ENCODE data around the gene FSTL4.

FSTL4 gene

GRCh38 chr5:133638436-133638835, 26.1 kb upstream of the FSTL4 start:
- DNase-seq (no peak), ATAC-seq (ENCODE audit: insufficient read depth, low read depth) (no peak)
- TF ChIP-seq CTCF (IDR thresholded peaks at IDR 0.05; ENCODE audit: borderline replicate concordance, extremely low read depth, low read length, poor library complexity, severe bottlenecking) (no peak), EZH2 (IDR thresholded peaks at IDR 0.05; ENCODE audit: borderline replicate concordance, low read depth, low read length, severe bottlenecking) (no peak)
- Histone ChIP-seq H3K27ac (ENCODE audit: low read length) (no peak overlapping the region), H3K36me3 (ENCODE audit: insufficient read depth, low read length) (no peaks in the 10 kb centered on the region), H3K4me3 (ENCODE audit: low read depth in 1 of 2, low read length in 2 of 2) (no peak overlapping the region), H4K20me1 (ENCODE audit: insufficient read depth, low read length) (no peaks in the 10 kb centered on the region), H3K79me2 (ENCODE audit: insufficient read depth, low read length) (no peaks in the 10 kb centered on the region), H3K4me1 (ENCODE audit: insufficient read depth, low read length) (no peaks in the 10 kb centered on the region), H3K9ac (ENCODE audit: low read depth, low read length) (no peak overlapping the region), H2AFZ (ENCODE audit: low read depth, low read length) (no peak overlapping the region), H3K27me3 (ENCODE audit: insufficient read depth, low read length, poor library complexity) (peaks cover 25% of the 10 kb centered on the region), H3K9me3 (ENCODE audit: insufficient read depth, low read length, severe bottlenecking) (no peaks in the 10 kb centered on the region), H3K4me2 (ENCODE audit: insufficient read depth, low read length) (no peak overlapping the region)

GRCh38 chr5:133637206-133637605, 24.9 kb upstream of the FSTL4 start:
- H3K27ac ChIP-seq (ENCODE audit: low read length): no peak overlapping the region
- no peaks in the 10 kb centered on the region for H3K9me3 ChIP-seq (ENCODE audit: insufficient read depth, low read length, severe bottlenecking)
- no peak overlapping the region for H3K4me2 ChIP-seq (ENCODE audit: insufficient read depth, low read length)
- TF ChIP-seq EZH2 (IDR thresholded peaks at IDR 0.05; ENCODE audit: borderline replicate concordance, low read depth, low read length, severe bottlenecking): no peak
- no peak for TF ChIP-seq CTCF (IDR thresholded peaks at IDR 0.05; ENCODE audit: borderline replicate concordance, extremely low read depth, low read length, poor library complexity, severe bottlenecking)
- H3K27me3 ChIP-seq (ENCODE audit: insufficient read depth, low read length, poor library complexity): peaks cover 21% of the 10 kb centered on the region
- H3K9ac ChIP-seq (ENCODE audit: low read depth, low read length): no peak overlapping the region
- H3K4me3 ChIP-seq (ENCODE audit: low read depth in 1 of 2, low read length in 2 of 2): no peak overlapping the region
- no peak overlapping the region for H2AFZ ChIP-seq (ENCODE audit: low read depth, low read length)
- H4K20me1 ChIP-seq (ENCODE audit: insufficient read depth, low read length): no peaks in the 10 kb centered on the region
- DNase-seq: no peak
- no peaks in the 10 kb centered on the region for H3K4me1 ChIP-seq (ENCODE audit: insufficient read depth, low read length)
- ATAC-seq (ENCODE audit: insufficient read depth, low read depth): no peak
- H3K36me3 ChIP-seq (ENCODE audit: insufficient read depth, low read length): no peaks in the 10 kb centered on the region
- no peaks in the 10 kb centered on the region for H3K79me2 ChIP-seq (ENCODE audit: insufficient read depth, low read length)

GRCh38 chr5:133635051-133635450, 22.7 kb upstream of the FSTL4 start:
- no peak for ATAC-seq (ENCODE audit: insufficient read depth, low read depth)
- no peak for TF ChIP-seq EZH2 (IDR thresholded peaks at IDR 0.05; ENCODE audit: borderline replicate concordance, low read depth, low read length, severe bottlenecking)

GRCh38 chr5:133627180-133627579, 14.8 kb upstream of the FSTL4 start:
- H4K20me1 ChIP-seq (ENCODE audit: insufficient read depth, low read length): no peaks in the 10 kb centered on the region
- ATAC-seq (ENCODE audit: insufficient read depth, low read depth): no peak

More at GRCh38 chr5:133635051-133635450, 22.7 kb upstream of the FSTL4 start:
- H3K4me3 ChIP-seq (ENCODE audit: low read depth in 1 of 2, low read length in 2 of 2): no peak overlapping the region
- H3K36me3 ChIP-seq (ENCODE audit: insufficient read depth, low read length): no peaks in the 10 kb centered on the region
- no peaks in the 10 kb centered on the region for H3K4me1 ChIP-seq (ENCODE audit: insufficient read depth, low read length)
- H3K27ac ChIP-seq (ENCODE audit: low read length): no peak overlapping the region
- no peak for DNase-seq
- no peak overlapping the region for H2AFZ ChIP-seq (ENCODE audit: low read depth, low read length)
- no peaks in the 10 kb centered on the region for H3K9me3 ChIP-seq (ENCODE audit: insufficient read depth, low read length, severe bottlenecking)
- no peaks in the 10 kb centered on the region for H4K20me1 ChIP-seq (ENCODE audit: insufficient read depth, low read length)
- H3K4me2 ChIP-seq (ENCODE audit: insufficient read depth, low read length): no peak overlapping the region
- H3K27me3 ChIP-seq (ENCODE audit: insufficient read depth, low read length, poor library complexity): peaks cover 11% of the 10 kb centered on the region
- no peaks in the 10 kb centered on the region for H3K79me2 ChIP-seq (ENCODE audit: insufficient read depth, low read length)
- no peak overlapping the region for H3K9ac ChIP-seq (ENCODE audit: low read depth, low read length)

More at GRCh38 chr5:133627180-133627579, 14.8 kb upstream of the FSTL4 start:
- Histone ChIP-seq H3K9me3 (ENCODE audit: insufficient read depth, low read length, severe bottlenecking) (no peaks in the 10 kb centered on the region), H3K9ac (ENCODE audit: low read depth, low read length) (no peak overlapping the region), H3K4me1 (ENCODE audit: insufficient read depth, low read length) (no peaks in the 10 kb centered on the region), H2AFZ (ENCODE audit: low read depth, low read length) (no peak overlapping the region), H3K27me3 (ENCODE audit: insufficient read depth, low read length, poor library complexity) (no peaks in the 10 kb centered on the region), H3K36me3 (ENCODE audit: insufficient read depth, low read length) (no peaks in the 10 kb centered on the region), H3K79me2 (ENCODE audit: insufficient read depth, low read length) (no peaks in the 10 kb centered on the region), H3K4me2 (ENCODE audit: insufficient read depth, low read length) (no peak overlapping the region), H3K4me3 (ENCODE audit: low read depth in 1 of 2, low read length in 2 of 2) (no peak overlapping the region), H3K27ac (ENCODE audit: low read length) (no peak overlapping the region)
- DNase-seq: no peak
- TF ChIP-seq EZH2 (IDR thresholded peaks at IDR 0.05; ENCODE audit: borderline replicate concordance, low read depth, low read length, severe bottlenecking) (no peak), CTCF (IDR thresholded peaks at IDR 0.05; ENCODE audit: borderline replicate concordance, extremely low read depth, low read length, poor library complexity, severe bottlenecking) (no peak)
